A673 (cell line): ENCODE measurements around the gene NFKB1.

Source experiments
- CTCF ChIP-seq: fragments of 300-800, 200-600 bp; sonication (generic); conservative IDR thresholded peaks from 2 replicates; pipeline ENCODE4 v1.5.1; 2017; ENCODE audit warnings: low read depth, mild to moderate bottlenecking, antibody characterized with exemption, low read length, moderate library complexity, mixed read lengths
- EZH2 ChIP-seq: fragments of 200-600 bp; sonication (generic); IDR thresholded peaks from 2 replicates; pipeline ENCODE4 v1.6.1; 2017; ENCODE audit warnings: borderline replicate concordance, low read depth, mild to moderate bottlenecking, mixed read lengths, antibody characterized with exemption, low read length; ENCODE audit not compliant: poor library complexity, severe bottlenecking

GRCh38 chr4:102663073-102663472, 161.9 kb downstream of the NFKB1 start:
- no peak for TF ChIP-seq CTCF
- no peak for TF ChIP-seq EZH2
